ENCODE data around the gene WEE2.
"Not testable (repeated sequence)": the region's sequence is repeated elsewhere in the genome, so short reads cannot be mapped to it uniquely, and the experiment has no call there.

Gene WEE2

GRCh38 chr7:141708351-141708750, at the start of gene WEE2:
Gene WEE2, plus strand, starts transcription at chr7:141708353. Its CDS starts 406 bp downstream, at chr7:141708759.
- no peak for DNase-seq

- no peak for DNase-seq
Measured at GRCh38 chr7:141659501-141659900, 48.7 kb upstream of the WEE2 start.

GRCh38 chr7:141660259-141660658, 47.9 kb upstream of the WEE2 start:
- DNase-seq: no peak

GRCh38 chr7:141663081-141663849, 44.9 kb upstream of the WEE2 start:
- DNase-seq: no peak

- no peak for DNase-seq
Measured at GRCh38 chr7:141664450-141664849, 43.7 kb upstream of the WEE2 start.

GRCh38 chr7:141665208-141666035, 42.7 kb upstream of the WEE2 start:
- DNase-seq: no peak

GRCh38 chr7:141666071-141666470, 42.1 kb upstream of the WEE2 start:
- no peak for DNase-seq

GRCh38 chr7:141668853-141669252, 39.3 kb upstream of the WEE2 start:
- no peak for DNase-seq

GRCh38 chr7:141671705-141672496, 36.3 kb upstream of the WEE2 start:
- no peak for DNase-seq

- no peak for DNase-seq
Measured at GRCh38 chr7:141673346-141673745, 34.8 kb upstream of the WEE2 start.

GRCh38 chr7:141674171-141674671, 33.9 kb upstream of the WEE2 start:
- DNase-seq: no peak

GRCh38 chr7:141674702-141675101, 33.5 kb upstream of the WEE2 start:
- no peak for DNase-seq

GRCh38 chr7:141675436-141676215, 32.5 kb upstream of the WEE2 start:
- DNase-seq: no peak

- no peak for DNase-seq
Measured at GRCh38 chr7:141676618-141677017, 31.5 kb upstream of the WEE2 start.

GRCh38 chr7:141679014-141679413, 29.1 kb upstream of the WEE2 start:
- DNase-seq: no peak

GRCh38 chr7:141685285-141686023, 22.7 kb upstream of the WEE2 start:
- DNase-seq: no peak

- DNase-seq: no peak
Measured at GRCh38 chr7:141686074-141686473, 22.1 kb upstream of the WEE2 start.

- no peak for DNase-seq
Measured at GRCh38 chr7:141686670-141687069, 21.5 kb upstream of the WEE2 start.

GRCh38 chr7:141688043-141688442, 20.1 kb upstream of the WEE2 start:
- no peak for DNase-seq

- not testable (repeated sequence) for DNase-seq
Measured at GRCh38 chr7:141689072-141689825, 18.9 kb upstream of the WEE2 start.

- DNase-seq: no peak
Measured at GRCh38 chr7:141691540-141691939, 16.6 kb upstream of the WEE2 start.
